HG03045 (cell line): ENCODE measurements around the gene TNK2.

Source experiments
- ATAC-seq: cut with Tn5 transposase; IDR thresholded peaks from one replicate; pipeline ENCODE4 v1.9.1; 2021; ENCODE audit warnings: mild to moderate bottlenecking, moderate library complexity; ENCODE audit not compliant: unreplicated experiment

The TNK2 gene

DNA sequence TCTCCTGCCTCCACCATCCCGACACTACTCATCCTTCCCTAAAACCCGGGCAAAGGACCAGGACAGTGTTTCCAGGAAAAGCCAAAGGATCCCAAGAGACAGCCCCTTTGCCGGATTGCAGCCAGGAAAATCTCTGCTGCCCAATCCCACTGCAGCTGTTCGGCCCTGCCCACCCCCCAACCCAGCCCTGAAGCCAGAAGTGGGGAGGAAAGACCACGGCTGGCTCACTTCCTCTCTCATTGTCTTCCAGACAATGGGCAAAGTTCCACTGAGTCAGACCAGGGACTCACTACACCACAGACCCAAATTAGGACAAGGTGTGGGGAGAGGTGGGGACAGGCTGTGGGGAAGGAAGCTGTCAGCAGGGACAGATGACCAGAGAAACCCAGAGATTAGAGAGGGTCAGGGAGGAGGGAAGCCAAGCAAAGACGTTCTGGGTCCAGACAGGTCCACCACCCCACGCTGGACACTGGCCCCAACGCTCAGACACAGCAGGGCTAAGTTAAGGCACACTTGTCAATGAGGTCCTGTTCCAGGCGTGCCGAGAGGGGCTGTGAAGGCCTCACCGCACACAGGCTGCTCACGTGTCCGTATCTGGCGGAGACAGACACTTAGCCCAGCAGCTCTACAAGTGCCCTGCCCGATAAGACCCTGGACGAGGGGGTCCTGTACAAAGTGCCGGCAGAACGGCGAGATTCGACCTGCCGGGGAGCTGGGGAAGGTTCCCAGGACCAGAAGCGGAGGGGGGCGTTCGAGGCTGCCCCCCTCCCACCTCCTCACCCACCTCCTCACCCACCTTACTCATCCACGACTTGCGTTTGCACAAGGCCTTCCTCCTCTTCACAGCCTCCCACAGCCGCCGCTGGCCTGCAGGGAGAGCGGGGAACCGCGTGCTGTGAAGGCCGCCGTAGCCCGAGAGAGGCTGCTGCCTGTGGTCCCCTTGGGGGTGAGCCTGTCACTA, 21.9 kb downstream of the TNK2 start:
- ATAC-seq = no peak

DNA sequence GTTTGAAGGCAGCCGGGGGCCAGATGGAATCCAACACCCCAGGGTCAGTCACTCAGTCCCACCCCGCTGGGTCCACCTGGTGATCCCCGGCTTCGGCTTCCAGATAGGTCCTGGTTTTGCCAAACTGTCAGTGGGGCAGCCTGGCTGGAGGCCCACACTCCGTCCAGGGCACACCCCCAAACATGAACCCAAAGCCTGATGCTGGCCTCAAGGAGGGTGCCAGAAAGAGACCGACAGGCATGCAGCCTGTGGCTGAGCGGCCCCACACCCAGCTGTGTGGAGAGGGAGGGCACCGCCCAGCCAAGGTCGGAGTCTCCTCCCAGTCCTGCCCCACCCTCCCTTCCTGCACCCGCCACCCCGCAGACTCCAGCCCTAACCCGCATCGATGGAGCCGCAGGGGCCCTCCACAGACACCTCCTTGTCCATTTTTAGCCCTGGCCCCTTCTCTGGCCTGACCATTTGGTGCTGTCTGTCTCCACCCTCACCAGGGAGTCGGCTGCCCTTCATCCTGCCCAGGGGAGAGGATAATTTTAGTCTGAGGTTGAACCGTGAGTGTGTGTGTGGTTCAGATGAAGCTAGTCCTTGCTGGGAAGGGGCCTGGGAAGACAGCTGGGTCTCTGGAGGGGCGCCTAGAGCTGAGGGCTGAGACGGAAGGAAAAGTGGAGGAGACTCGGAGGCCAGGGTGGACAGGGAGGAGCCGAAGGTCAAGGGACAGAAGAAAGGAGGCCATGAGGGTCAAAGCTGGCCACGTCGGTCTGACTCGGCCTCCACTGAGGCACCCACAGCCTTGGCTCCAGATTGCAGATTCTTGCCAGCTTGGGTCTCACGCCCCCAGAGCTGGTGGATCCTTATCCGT, 23.1 kb downstream of the TNK2 start:
- ATAC-seq = no peak

DNA sequence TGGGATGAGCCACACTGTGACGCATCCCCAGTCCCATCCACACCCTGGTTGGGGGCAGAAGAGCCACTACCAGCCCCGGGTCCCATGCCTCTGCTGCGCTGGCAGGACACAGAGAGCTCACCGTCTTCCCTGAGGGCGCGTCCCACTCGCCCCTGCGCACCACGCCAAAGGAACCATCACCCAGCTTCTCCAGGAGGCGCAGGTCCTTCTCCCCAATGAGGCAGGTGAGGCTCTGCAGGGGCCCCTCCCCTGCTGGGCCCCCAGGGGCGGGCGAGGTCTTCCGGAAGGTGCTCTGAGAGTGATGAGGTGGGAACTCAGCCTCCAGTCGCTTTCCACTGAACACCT, 23.7 kb downstream of the TNK2 start:
- ATAC-seq = no peak

DNA sequence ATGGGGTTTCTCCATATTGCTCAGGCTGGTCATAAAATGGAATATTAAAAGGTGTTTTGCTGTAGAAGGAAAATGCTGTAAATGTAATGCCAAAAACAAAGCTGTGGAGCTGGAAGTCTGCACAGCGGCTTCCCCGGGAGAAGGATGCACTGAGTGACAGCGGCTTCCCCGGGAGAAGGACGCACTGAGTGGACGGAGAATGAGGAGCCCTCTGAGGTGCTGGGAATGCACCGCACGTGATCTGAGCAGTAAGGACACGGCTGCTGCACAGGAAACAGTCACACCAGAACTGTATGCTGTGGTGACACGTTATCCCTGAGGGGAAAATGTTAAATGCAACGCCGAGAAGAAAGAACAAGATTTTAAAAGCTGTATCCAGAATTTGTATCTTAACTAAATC, 24.6 kb downstream of the TNK2 start:
- ATAC-seq = no peak

DNA sequence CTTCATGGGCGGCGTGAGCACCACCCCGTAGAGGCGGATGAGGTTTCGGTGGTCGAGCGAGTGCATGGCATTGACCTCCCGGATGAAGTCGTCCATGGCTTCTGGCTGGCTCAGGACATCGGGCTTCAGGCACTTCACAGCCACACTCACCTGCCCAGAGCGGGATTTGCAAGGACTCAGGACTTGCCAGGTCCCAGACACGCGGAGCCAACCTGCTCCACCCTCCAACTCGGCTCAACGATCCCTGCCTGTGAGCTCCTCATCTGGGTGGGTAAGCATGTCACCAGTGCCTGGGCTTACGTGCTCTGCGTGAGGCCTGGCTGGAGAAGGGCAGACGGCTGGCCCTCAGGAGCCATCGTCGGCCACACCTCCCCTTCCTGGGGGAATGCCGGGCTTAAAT, 25.2 kb downstream of the TNK2 start:
- ATAC-seq = no peak

DNA sequence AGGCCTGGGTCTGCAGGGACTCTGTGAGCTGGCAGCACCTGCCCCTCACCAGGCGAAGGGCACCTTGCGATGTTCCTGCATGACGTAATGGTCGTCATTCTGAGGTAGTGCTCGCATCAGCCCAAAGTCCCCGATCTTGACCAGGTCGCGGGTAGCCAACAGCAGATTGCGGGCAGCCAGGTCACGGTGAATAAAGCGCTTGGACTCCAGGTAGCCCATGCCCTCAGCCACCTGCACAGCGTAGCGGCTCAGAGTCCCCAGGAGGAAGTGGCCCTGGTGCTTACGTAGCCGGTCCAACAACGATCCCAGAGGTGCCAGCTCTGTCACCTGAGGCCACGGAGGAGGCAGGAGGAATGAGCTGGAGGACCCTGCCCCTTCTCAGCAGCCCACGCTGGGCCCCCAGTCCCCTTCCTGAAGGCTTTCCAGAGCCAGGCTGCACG, 26.3 kb downstream of the TNK2 start:
- no peak for ATAC-seq

DNA sequence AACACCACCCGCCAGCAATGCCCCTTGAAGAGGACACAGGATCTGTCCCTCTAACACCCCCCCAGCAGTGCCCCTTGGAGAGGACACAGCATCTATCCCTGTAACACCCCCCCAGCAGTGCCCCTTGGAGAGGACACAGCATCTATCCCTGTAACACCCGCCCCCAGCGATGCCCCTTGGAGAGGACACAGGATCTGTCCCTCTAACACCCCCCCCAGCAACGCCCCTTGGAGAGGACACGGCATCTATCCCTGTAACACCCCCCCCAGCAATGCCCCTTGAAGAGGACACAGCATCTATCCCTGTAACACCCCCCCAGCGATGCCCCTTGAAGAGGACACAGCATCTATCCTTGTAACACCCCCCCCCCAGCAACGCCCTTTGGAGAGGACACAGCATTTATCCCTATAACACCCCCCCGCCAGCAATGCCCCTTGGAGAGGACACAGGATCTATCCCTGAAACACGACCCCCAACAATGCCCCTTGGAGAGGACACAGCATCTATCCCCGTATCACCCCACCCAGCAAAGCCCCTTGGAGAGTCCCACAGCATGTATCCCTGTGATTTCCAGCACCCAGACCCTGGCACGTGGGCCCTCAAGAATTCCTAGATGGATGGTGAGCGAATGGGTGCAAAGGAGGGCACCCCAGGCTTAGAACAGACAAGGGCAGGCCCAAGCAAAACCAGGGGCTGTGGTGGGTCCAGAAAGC, 26.9 kb downstream of the TNK2 start:
- ATAC-seq = no peak

DNA sequence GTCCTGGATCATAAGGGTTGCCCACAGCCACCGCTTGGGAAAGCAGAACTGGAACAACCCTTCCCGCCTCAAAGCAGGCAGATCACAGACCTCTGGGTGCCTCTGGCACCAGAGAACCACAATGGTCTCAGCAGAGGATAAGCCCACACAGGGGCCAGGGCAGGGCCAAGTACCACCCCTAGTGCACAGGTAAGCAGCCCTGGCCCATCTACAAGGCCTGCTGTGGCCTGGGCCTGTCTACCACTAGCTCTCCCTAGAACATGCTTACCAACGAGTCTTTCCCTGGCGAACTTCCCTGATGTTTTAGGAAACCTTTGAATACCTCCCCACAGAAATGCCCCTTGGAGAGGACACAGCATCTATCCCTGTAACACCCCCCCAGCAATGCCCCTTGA, 28.3 kb downstream of the TNK2 start:
- ATAC-seq = no peak

DNA sequence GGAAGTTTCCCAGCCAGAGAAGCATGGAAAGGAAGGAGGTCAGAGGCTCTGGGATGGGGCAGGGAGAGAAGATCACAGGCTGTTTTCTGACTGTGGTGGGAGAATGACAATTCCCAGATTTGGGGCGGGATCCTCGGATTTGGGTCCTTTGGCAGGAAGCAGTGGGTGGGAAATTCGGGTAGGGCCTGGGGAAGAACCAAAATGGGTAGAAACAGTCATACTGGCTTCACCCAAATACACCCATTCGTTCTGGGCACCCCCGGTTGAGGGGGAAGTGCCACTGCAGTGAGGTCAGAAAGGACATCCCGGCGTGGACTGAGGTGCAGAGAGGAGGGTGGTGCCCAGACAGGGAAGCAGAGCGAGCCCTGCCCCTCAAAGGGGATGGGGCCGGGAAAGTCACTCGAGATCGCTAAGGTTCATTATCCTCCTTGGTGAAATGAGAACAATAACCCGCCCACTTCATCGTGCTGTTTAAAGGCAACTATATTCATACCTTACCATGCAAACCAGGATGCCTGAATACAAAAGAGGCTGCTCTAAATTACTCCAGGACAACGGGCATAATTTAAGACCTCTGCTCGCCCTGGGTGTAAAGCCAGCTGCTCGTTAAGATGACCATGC, 28.8 kb downstream of the TNK2 start:
- no peak for ATAC-seq

DNA sequence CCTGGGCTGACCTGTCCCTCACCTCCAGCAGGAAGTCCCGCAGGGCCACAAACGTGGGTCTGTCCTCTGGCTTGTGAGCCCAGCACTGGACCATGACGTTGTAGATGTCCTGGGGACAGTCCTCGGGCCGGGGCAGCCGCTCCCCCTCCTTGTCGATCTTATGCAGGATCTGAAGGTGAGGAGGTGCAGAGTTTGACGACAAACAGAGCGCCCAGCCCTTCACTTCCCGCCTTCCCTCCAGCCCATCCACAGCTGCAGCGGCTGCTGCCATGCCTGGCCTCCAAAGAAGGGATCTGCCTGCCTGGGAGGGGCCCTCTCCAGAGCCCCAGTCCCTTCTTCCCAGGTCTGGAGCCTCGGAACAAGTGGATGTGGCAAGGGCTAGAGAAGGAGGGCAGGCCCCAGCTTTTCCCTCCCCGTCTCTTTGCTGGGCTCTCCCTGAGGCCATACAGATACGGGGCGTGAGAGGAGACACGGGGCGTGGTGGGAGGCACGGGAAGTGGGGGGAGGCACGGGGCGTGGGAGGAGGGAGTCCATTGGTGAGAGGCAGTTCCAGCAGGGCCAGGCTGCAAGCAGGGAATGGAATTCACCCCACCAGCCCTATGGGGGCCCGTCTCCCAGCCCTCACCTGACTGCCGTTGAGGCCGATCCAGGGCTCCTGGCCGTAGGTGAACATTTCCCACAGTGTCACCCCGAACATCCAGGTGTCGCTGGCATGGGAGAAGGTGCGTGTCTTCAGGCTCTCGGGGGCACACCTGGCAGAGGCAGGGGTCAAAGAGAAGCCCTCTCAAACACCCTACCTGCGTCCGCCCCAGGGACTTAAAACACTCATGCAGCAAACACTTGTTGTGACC, 29.7 kb downstream of the TNK2 start:
- no peak for ATAC-seq

DNA sequence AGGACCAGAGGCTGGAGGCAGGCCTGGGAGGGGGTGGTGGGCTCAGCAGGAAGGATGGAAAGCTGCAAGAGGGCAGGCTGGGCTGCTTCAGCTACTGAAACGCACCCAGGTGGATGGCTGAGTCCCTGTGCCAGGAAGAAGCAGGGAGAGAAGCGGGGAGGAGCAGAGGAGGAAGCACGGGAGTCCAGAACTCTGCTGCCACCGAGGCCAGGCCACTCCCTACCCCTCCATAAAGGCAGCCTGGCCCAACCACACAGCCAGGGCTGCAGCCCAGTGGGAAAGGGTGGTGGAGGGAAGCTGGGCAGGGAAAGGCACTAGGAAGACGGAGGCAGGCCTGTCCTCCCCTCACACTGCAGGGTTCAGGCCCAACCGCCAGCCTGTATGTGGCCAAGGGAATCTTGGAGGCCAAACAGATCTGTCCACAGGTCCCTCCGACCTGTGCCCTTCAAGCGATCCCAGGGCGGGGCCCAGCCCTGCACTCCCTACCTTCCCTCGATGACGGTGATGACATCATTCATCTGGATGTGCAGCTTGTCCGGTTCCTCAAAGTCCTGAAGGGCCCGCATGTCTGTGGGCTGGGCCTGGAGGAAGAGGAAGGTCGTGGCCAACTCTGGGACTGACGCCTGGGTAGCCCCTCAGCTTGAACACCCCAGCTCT, 30.5 kb downstream of the TNK2 start:
- ATAC-seq = no peak

DNA sequence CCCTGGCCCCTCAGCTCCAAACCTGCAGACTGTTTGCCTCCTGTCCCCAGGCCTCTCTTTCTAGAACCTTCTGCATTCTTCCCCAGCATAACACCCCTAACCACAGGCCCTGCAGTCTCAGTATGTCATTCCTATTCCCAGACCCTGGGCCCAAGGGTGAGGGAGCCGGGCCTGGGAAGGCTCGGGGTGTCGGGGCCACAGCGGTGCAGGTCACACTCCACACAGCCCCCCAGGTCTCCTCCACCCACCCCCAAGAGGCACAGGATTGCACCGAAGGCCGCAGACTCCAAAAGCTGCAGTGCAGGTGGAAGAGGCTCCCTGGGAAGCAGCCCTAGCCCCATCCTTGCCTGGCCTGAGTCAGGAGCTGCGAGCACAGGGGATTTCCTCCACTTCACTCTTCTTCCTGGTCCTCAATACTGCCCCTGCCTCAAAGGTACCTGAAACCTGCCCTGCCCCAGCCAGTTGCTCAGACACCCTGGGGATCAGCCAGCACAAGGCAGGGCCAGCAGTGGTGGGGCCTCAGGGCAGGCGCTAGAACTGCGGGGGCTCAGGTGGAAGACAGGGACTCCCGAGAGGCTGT, 31.1 kb downstream of the TNK2 start:
- no peak for ATAC-seq

DNA sequence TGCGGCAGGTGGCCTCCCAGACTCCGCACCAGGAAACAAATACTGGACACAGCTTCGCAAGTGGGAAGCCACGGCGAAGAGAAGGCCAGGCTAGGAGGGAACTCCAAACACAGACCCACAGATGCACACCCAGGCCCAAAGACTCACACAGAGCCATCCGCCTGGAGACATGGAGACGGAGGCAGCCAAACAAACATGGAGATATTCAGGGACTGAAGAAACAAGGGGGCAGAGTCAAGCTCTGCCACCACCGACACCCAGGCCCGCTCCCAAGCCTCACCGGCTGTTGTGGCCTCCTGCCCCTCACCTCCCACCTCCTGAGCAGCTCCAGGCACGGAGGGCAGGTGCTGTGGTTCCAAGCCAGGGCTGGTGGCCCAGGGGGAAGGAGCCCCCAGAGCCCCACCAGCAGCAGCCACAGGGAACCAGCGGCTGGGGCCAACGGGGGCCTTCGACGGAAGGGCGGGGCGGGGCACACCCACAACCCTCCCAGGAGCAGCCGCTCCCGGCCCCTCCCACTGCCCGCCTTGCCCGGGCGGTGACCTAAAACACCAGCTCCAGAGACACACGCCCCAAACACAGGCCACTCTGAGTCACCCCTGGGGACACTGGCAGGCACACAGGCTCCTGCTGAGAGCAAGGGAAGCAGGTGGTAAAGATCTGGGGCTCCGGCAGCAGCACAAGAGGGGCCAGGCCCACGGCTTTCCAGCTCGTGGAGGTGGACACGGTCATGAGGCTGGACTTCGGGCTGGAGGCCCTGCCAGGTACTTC, 31.9 kb downstream of the TNK2 start:
- no peak for ATAC-seq

DNA sequence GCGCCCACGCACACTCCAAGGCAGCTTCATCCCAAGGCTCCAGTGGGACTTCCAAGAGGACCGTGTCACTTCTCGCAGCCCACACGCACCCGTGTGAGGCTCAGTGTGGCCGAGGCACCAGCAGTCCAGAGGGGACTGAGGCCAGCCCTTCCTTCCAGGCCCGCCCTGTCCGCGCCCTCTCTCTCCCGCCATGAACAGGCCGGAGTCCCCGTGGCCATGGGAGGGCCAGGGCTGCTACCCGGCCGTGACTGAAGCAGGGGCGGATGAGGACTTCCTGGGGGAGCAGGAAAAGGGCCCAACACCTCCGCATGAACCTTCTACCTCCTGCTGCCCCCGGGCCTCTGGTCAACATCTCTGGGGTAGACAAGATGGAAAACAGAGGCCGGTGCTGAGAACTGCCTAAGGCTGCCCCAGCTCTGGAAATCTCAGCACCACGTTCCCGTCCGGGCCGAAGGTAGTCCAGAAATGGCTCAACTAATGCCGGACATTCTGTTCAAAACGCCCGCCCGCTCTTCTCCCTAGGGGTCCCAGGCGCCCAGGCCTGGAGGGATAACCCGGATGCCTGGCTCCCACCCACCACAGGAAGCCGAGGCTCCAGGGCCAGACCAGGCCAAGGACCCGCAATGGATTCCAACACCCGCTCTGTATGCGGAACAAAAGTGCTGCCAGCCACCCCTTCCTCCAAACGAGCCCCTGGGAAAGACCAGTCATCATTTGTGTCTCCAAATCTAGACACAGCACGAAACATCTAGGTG, 32.7 kb downstream of the TNK2 start:
- ATAC-seq = no peak

DNA sequence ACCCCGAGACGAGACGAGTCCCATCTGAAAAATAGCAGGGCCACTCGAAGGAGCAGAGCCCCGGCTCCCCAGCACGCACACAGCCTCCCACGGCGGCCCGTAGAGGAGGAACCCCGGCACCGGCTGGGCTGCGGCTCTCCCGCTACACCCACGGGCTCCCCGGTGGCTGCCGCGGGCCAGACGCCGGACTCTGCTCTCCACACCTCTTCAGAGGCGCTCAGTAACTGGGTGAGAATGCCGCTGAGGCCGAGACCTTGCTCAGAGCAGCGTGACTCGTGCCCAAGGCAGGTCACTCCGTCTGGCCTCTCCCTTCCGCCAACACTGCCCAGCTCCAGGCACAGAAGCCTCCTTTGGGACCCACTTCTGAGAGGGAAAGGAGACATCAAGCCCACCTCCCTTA, 34.4 kb downstream of the TNK2 start:
- no peak for ATAC-seq

DNA sequence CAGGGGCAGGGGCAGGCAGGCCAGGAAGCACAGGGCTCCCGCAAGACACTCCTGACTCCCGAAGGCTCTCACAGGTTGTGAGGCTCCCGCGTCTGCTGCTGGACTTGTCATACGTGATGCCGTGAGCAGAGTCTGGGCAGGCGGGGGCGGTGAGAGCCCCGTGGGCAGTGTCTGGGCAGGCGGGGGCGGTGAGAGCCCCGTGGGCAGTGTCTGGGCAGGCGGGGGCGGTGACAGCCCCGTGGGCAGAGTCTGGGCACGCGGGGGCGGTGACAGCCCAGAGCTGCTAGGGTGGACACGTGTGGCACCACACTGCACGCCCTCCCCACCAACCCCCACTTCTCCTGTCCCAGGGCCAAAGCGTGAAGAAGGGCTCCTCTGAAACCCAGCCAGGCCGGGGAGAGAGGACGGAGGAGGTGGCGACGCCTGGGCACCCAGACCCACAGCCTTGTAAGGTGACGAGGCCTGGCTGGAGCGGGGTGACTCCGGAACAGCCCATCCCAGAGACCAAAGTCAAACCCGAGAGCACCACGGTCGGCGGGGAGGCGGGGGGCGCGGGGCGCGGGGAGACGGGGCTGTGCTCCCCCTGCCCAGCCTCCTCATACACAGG, 35.0 kb downstream of the TNK2 start:
- ATAC-seq = no peak

DNA sequence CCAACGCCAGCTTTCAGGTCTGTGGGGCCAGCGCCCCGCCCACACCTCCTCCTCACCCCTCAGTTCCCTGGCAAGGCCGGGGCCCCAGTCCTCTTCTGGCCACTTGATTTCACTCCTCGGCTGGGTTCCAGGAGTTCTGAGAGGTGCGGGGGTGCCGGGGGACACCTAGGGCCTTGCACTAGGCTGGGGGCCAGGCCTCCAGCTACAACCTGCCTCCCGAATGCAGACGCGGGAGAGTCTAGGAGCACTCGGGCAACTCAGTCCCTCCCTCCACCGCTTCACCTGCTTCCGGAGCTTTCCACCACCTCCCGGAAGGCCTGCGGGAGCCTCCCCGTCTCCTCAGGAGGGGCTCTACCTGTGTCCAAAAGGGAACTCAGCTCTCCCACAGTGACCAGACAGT, 35.6 kb downstream of the TNK2 start:
- ATAC-seq = no peak
